ENCODE data around the gene CDK16. TPM values are rescaled to one million over a fixed set of nuclear protein-coding genes. Genes with fewer than 3 reads are reported as not detected.

Gene CDK16
- total and polyA plus RNA-seq, 2 of the 13 experiments (the other 11 are each of a cell fraction or from before 2014, with no cell fraction given) = 64.5 to 225 TPM

GRCh38 chrX:47224896-47225290 lies 6.4 kb downstream of the CDK16 start (continued):
- TF ChIP-seq HMGXB4 (CRISPR knock-in tag; IDR thresholded peaks at IDR 0.05; ENCODE audit: borderline replicate concordance in 1 of 2, low read depth in 1 of 2) (no peak), ASH2L (IDR thresholded peaks at IDR 0.05; ENCODE audit: insufficient read length, low read depth, low read length) (no peak), ZKSCAN1 (IDR thresholded peaks at IDR 0.05; ENCODE audit: low read length) (no peak), ZBTB40 (IDR thresholded peaks at IDR 0.05) (no peak), ZBTB40 (CRISPR knock-in tag; IDR thresholded peaks at IDR 0.05) (no peak), SNAPC4 (CRISPR knock-in tag; IDR thresholded peaks at IDR 0.05) (no peak), E2F1 (CRISPR knock-in tag; IDR thresholded peaks at IDR 0.05) (no peak), BORCS8-MEF2B (CRISPR knock-in tag; IDR thresholded peaks at IDR 0.05) (no peak), ESRRA (CRISPR knock-in tag; IDR thresholded peaks at IDR 0.05; ENCODE audit: low read depth) (no peak), ATF5 (CRISPR knock-in tag; IDR thresholded peaks at IDR 0.05; ENCODE audit: low read depth) (no peak)

Data from HepG2 (cell line).